CD4-positive, alpha-beta T cell treated with Interleukin-15 for 4 hours (primary cell): ENCODE results near the gene ZNF672.
A peak's percentile ranks its signal among the peaks of the same experiment; 100 is the strongest.
"Not testable (repeated sequence)": the region's sequence is repeated elsewhere in the genome, so short reads cannot be mapped to it uniquely, and the experiment has no call there.

Experiments used
- DNase-seq: peaks from one replicate; pipeline ENCODE4 v3.0.0-alpha.2; 2020; ENCODE audit warnings: low spot score

ZNF672 gene

GRCh38 chr1:248856176-248856575 is 18.2 kb downstream of the ZNF672 start:
- DNase-seq: no peak

- no peak for DNase-seq
These were observed 19.2 kb downstream of the ZNF672 start for GRCh38 chr1:248857201-248857600.

- DNase-seq: no peak
These were observed 19.7 kb downstream of the ZNF672 start for GRCh38 chr1:248857749-248858095.

GRCh38 chr1:248858096-248858890 is 20.3 kb downstream of the ZNF672 start:
- no peak for DNase-seq

GRCh38 chr1:248858891-248859889 is 21.2 kb downstream of the ZNF672 start, which contains the start of gene ZNF692:
ZNF692 (minus strand) TSS chr1:248859085; CDS start chr1:248858309, 776 bp downstream.
- DNase-seq: peak; percentile 98

GRCh38 chr1:248860007-248860406 is 22.0 kb downstream of the ZNF672 start:
- no peak for DNase-seq

- DNase-seq: no peak
These were observed 23.6 kb downstream of the ZNF672 start for GRCh38 chr1:248861616-248862015.

- DNase-seq: peak; percentile 33
These were observed 24.6 kb downstream of the ZNF672 start for GRCh38 chr1:248862695-248862997.

GRCh38 chr1:248862998-248863881 is 25.2 kb downstream of the ZNF672 start:
- peak; percentile 73 for DNase-seq

GRCh38 chr1:248871837-248872401 is 33.9 kb downstream of the ZNF672 start:
- DNase-seq: no peak

GRCh38 chr1:248872752-248873408 is 34.9 kb downstream of the ZNF672 start:
- peak; percentile 19 for DNase-seq

GRCh38 chr1:248873409-248873992 is 35.5 kb downstream of the ZNF672 start:
- DNase-seq: peak; percentile 93

GRCh38 chr1:248873993-248874533 is 36.0 kb downstream of the ZNF672 start:
- peak; percentile 90 for DNase-seq

GRCh38 chr1:248881261-248881660 is 43.2 kb downstream of the ZNF672 start:
- DNase-seq: no peak

GRCh38 chr1:248882427-248882826 is 44.4 kb downstream of the ZNF672 start:
- not testable (repeated sequence) for DNase-seq

GRCh38 chr1:248884632-248885295 is 46.7 kb downstream of the ZNF672 start:
- no peak for DNase-seq

GRCh38 chr1:248885646-248886045 is 47.6 kb downstream of the ZNF672 start:
- no peak for DNase-seq

GRCh38 chr1:248886237-248886895 is 48.3 kb downstream of the ZNF672 start:
- DNase-seq: no peak

GRCh38 chr1:248889914-248890243 is 51.9 kb downstream of the ZNF672 start:
- not testable (repeated sequence) for DNase-seq
